GM15510 (cell line): ENCODE results near the gene COL1A1.

Experiments
- POLR2A ChIP-seq: IDR thresholded peaks from 3 replicates; pipeline ENCODE4 v1.6.1; 2011; ENCODE audit warnings: borderline replicate concordance; ENCODE audit not compliant: insufficient read length; ENCODE audit errors: extremely low read depth

COL1A1 gene

GRCh38 chr17:50201276-50201854, at the start of gene COL1A1:
Gene COL1A1, minus strand, starts transcription at chr17:50201631. Its CDS starts 118 bp downstream, at chr17:50201513.
- TF ChIP-seq POLR2A: no peak

DNA sequence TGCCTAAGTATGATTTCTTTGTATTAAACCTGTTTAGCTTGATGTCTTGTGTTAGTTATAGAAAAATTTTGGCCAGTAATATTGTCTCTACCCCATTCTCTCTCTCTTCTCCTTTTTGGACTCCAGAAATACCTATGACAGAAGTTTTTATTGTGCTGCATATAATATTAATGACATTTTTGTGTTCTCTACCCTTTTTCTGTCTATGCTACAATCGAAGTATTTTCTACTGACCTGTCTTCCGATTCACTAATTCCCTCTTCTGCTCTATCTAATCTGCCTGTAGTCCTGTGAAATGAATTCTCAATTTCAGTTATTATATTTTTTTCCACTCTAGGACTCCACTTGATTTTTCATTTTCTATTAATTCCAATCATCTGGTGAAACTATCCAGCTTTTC, 46.8 kb upstream of the COL1A1 start:
- TF ChIP-seq POLR2A: no peak

DNA sequence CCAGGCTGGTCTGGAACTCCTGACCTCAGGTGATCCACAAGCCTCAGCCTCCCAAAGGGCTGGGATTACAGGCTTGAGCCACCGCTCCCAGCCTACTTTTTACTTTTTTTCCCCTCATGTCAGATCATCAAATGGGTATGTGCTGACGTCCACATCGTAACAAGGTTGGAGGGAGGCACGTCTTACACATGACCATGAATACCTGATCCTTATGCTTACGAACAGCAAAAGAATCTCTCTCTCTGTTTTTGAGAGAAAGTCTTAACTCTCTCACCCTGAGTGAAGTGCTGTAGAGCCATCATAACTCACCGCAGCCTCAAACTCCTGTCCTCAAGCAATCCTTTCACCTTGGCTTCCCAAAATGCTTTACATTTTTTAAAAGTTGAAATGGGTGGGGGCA, 43.3 kb upstream of the COL1A1 start:
- TF ChIP-seq POLR2A: no peak

DNA sequence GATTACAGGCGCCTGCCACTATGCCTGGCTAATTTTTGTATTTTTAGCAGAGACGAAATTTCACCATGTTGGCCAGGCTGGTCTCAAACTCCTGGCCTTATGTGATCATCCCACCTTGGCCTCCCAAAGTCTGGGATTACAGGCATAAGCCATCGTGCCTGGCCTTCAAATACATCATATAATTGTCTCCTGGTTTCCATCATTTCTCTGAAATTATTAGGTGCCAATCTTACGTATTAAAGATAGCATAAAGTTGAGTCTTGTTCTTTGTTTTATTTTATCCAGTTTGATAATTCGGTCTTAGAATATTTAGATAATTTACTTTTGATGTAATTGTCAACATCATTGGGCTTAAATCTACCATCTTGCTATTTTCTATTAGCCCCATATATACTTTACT, 40.0 kb upstream of the COL1A1 start:
- no peak for TF ChIP-seq POLR2A

- TF ChIP-seq POLR2A: no peak
Measured at GRCh38 chr17:50240851-50241250, 39.4 kb upstream of the COL1A1 start.

GRCh38 chr17:50239937-50240336, 38.5 kb upstream of the COL1A1 start:
- TF ChIP-seq POLR2A: no peak

GRCh38 chr17:50238601-50239280, 37.3 kb upstream of the COL1A1 start:
- no peak for TF ChIP-seq POLR2A

DNA sequence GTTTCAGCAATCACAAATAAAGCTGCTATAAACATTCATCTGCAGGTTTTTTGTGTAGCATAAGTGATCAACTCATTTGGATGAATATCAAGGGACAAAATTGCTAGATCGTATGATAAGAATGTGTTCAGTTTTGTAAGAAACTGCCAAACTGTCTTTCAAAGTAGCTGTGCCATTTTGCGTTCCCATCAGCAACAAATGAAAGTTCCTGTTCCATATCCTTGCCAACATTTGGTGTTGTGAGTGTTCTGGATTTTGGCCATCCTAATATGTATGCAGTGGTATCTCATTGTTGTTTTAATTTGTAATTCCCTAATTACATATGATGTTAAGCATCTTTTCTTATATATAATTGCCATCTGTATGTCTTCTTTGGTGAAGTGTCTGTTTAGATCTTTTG, 36.5 kb upstream of the COL1A1 start:
- no peak for TF ChIP-seq POLR2A

- no peak for TF ChIP-seq POLR2A
Measured at GRCh38 chr17:50234581-50234980, 33.1 kb upstream of the COL1A1 start.

DNA sequence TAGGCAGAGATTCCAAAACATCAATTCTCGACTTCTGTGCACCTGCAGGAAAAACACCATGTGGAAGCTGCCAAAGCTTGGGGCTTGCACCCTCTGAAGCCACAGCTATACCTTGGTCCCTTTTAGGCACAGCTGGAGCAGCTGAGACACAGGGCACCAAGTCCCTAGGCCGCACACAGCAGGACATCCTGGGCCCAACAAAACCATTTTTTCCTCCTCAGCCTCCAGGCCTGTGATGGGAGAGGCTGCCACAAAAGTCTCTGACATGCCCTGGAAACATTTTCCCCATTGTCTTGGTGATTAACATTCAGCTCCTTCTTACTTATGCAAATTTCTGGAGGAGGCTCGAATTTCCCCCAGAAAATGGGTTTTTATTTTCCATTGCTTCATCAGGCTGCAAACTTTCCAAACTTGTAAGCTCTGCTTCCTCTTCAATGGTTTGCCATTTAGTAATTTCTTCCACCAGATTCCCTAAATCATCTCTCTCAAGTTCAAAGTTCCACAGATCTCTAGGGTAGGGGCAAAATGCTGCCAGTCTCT, 24.3 kb upstream of the COL1A1 start:
- TF ChIP-seq POLR2A: no peak

DNA sequence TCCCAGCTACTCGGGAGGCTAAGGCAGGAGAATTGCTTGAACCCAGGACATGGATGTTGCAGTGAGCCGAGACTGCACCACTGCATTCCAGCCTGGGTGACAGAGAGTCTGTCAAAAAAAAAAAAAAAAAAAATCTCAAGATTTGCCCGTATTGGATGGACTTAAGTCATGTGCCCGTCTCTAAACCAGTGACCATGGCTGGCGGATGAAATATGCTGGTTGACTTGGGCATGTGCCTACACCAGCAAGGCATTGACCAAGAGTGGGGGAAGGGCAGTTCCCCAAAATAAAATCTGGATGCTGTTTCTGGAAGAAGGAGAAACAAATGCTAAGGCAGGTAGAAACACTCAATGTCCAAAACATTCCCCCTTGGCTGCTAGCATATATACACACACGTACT, 21.5 kb upstream of the COL1A1 start:
- no peak for TF ChIP-seq POLR2A

GRCh38 chr17:50221864-50222545, 20.6 kb upstream of the COL1A1 start:
- no peak for TF ChIP-seq POLR2A

DNA sequence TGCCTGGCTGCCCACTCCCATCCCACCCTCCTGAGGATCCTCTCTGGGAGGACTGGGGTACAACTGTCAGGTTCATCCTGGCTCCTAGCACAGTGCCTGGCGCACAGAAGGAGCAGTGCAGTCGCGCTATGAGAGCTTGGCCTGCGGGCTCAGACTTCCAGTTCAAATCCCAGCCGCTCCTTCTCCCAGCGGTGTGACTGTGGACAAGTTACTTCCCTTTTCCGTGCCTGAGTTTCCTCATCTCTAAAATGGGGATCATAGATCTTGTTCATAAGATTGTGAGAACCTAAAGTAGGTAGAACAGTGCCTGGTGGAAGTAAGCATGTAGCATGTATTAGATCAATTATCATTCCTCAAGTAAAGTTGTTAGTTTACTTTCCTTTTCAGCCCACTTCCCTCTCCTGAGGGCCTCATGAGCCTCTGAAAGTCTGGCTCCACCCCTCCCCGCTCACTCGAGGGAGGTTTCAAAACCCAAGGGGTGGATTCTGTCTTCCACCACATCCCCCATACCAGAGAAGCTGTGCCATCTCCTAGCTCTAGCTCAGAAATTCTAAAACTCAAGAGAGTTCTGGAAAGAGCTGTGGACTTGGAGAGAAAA, 19.9 kb upstream of the COL1A1 start:
- no peak for TF ChIP-seq POLR2A

GRCh38 chr17:50220811-50221210, 19.4 kb upstream of the COL1A1 start:
- no peak for TF ChIP-seq POLR2A

- no peak for TF ChIP-seq POLR2A
Measured at GRCh38 chr17:50219939-50220465, 18.6 kb upstream of the COL1A1 start.

GRCh38 chr17:50219342-50219741, 17.9 kb upstream of the COL1A1 start:
- TF ChIP-seq POLR2A: no peak

DNA sequence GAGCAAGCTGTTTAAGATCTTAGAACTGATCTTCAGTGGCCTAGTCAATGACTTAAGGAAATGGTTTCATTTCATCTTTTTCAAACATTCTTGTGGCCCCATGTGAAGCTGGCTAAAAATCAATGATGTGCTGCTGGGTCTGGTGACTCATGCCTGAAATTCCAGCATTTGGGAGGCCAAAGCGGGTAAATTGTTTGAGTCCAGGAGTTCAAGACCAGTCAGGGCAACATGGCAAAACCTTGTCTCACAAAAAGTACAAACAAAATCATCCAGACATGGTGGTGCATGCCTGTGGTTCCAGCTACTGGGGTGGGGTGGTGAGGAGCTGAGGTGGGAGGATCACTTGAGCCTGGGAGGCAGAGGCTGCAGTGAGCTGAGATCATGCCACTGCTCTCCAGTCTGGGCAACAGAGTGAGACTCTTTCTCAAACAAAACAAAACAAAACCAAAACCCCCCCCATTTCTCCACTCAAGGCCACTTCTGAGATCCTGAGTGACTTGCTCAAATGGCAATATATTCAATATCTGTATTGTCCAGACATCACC, 17.4 kb upstream of the COL1A1 start:
- TF ChIP-seq POLR2A: no peak
